Upper lobe of left lung (tissue), 6 donors: ENCODE measurements around the gene FLAD1. TPM values are rescaled to one million over a fixed set of nuclear protein-coding genes. Genes with fewer than 3 reads are reported as not detected.

Source experiments
- ATAC-seq, 2 donors: fragments of 200-7000 bp; cut with Tn5 transposase; one replicate each; pipeline ENCODE4 v1.9.1; 2022; ENCODE audit warnings: mild to moderate bottlenecking in 2 of 2, moderate library complexity in 2 of 2; ENCODE audit not compliant: low FRiP score in 2 of 2
- DNase-seq, 2 donors: peaks; one replicate each; pipeline ENCODE4 v3.0.0-alpha.2; 2019 to 2020
- H3K27ac ChIP-seq, 4 donors: fragments of 200-600 bp; sonication (generic); one replicate each; pipeline ENCODE4 v1.5.1; 2016 to 2019
- H3K27me3 ChIP-seq, 4 donors: fragments of 200-600 bp; sonication (generic); one replicate each; pipeline ENCODE4 v1.5.1; 2017 to 2019
- H3K36me3 ChIP-seq, 4 donors: fragments of 200-600 bp; sonication (generic); one replicate each; pipeline ENCODE4 v1.5.1; 2016 to 2019
- H3K4me1 ChIP-seq, 4 donors: fragments of 200-600 bp; sonication (generic); one replicate each; pipeline ENCODE4 v1.5.1; 2018 to 2019
- H3K4me3 ChIP-seq, 4 donors: fragments of 200-600 bp; sonication (generic); one replicate each; pipeline ENCODE4 v1.5.1; 2017 to 2019; ENCODE audit warnings: mild to moderate bottlenecking in 2 of 4, moderate library complexity in 1 of 4
- H3K9me3 ChIP-seq, 4 donors: fragments of 200-600 bp; sonication (generic); one replicate each; pipeline ENCODE4 v1.5.1; 2018 to 2019
- CTCF ChIP-seq, 6 experiments: fragments of 450-650 bp in 4 of 6; fragments of 200-600 bp in 2 of 6; sonication (generic) in 2 of 6; IDR thresholded peaks; one replicate each; pipeline ENCODE4 v1.5.1; 2016 to 2019; ENCODE audit warnings: antibody characterized with exemption in 6 of 6
- EP300 ChIP-seq, 4 donors: sonication (generic); formaldehyde crosslinking; IDR thresholded peaks; one replicate each; pipeline ENCODE4 v1.5.1; 2017; ENCODE audit warnings: antibody characterized with exemption in 4 of 4, control low read depth in 2 of 4
- POLR2A ChIP-seq, 4 donors: fragments of 450-650 bp; IDR thresholded peaks; one replicate each; pipeline ENCODE4 v1.5.1; 2016 to 2017; ENCODE audit warnings: antibody characterized with exemption in 4 of 4, mild to moderate bottlenecking in 2 of 4
- POLR2AphosphoS5 ChIP-seq, 2 donors: sonication (generic); formaldehyde crosslinking; IDR thresholded peaks; one replicate each; pipeline ENCODE4 v1.5.1; 2017; ENCODE audit warnings: antibody characterized with exemption in 2 of 2
- WGBS, 2 donors: methylation state at CpG; one replicate each; pipeline ENCODE4 v1.1.5; 2017 to 2018; 5-methylcytosine and 5-hydroxymethylcytosine counted together
- total RNA-seq, 6 donors: library from RNA; depleted of rRNA in 4 of 6; stranded (reverse); fragments of >200 nt in 4 of 6; gene quantifications; one replicate each; pipeline versions ENCODE4 v1.1.0 to v1.2.1, GENCODE V29; 2016 to 2021
- donor health status: DM: no; HTN: no; CAD: no; lungs with moderate emphysema.
- donor health status: DM: no; HTN: yes; CAD: no; lungs with severe emphysema.

Gene FLAD1
- total RNA-seq, 6 donors from 2014 or later: 15.6 to 62.9 (median 29.8) TPM

- H3K4me1 ChIP-seq: peaks cover 51 to 71% (median 65%) of the 10 kb centered on the region in 4 donors
- no peaks in the 10 kb centered on the region for H3K27me3 ChIP-seq
- H3K4me3 ChIP-seq: peak overlapping the region; percentile 90 to 94 (median 94)
- DNase-seq (no peak), ATAC-seq (no peak)
- TF ChIP-seq EP300 (IDR thresholded peaks at IDR 0.05) (no peak), POLR2AphosphoS5 (IDR thresholded peaks at IDR 0.05) (no peak), POLR2A (IDR thresholded peaks at IDR 0.05) (no peak), CTCF (IDR thresholded peaks at IDR 0.05) (no peak)
- no peaks in the 10 kb centered on the region for H3K36me3 ChIP-seq
- no peaks in the 10 kb centered on the region for H3K9me3 ChIP-seq
- peak overlapping the region; percentile 93 to 100 (median 96) for H3K27ac ChIP-seq
- WGBS, 2 donors: 28 to 39% methylated on average over 5 of the region's 5 CpGs
Observed at GRCh38 chr1:155004352-155005075, 21.4 kb downstream of the FLAD1 start.

DNA sequence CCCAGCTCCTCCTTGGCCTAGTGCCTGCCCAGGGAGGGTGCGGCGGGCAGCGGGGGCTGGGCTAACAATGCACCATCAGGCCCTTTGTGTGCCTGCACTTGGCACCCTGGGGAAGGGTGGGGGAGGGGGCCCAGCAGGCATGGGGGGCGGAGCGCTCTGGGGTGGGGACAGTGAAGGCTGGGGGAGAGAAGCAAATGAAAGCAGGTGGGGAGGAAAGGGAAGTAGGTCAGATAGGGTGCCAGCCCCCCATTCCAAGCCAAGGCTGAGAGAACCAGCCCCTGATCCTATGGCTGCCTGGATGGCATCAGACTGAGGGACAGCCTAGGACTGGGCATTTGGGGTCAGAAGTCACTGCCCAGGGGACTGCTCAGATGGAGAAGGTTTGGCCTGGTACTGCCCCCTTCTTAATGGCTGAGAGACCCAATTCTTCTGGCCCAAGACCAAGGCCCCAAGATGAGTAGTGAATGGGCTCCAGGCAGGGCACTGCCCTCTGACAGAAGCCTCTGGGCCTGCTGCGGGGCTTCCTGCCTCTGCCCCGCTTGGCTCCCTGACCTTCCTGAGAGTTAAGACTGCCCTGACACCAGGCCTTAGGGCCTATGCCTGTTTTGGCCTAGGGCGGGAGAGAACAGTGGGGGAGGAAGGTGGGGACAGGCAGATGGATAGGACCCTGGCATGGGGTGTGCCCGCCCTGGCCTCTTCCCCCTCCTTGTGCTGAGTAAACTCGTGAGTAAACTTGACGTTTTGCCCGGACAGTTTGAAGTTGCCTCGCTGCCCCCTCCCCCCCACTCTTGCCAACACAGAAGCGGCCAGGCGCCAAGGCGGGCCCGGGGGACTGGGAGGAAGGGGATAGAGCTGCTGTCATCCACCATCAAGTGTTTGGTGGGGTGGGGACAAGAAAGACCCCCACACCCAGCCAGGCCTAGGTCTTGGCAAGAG, 22.2 kb downstream of the FLAD1 start:
- DNase-seq: peak; percentile 85 to 93
- Histone ChIP-seq H3K36me3 (no peaks in the 10 kb centered on the region), H3K9me3 (no peaks in the 10 kb centered on the region), H3K27ac (peak overlapping the region; percentile 93 to 100 (median 96)), H3K4me3 (peak overlapping the region in 3 of 4 donors; percentile 90 to 94 (median 94)), H3K27me3 (no peaks in the 10 kb centered on the region), H3K4me1 (peaks cover 46 to 70% (median 65%) of the 10 kb centered on the region in 4 donors)
- TF ChIP-seq CTCF (IDR thresholded peaks at IDR 0.05) (no peak), EP300 (IDR thresholded peaks at IDR 0.05) (peak in 1 of 4 donors; percentile 11), POLR2A (IDR thresholded peaks at IDR 0.05) (peak in 1 of 4 donors; percentile 59), POLR2AphosphoS5 (IDR thresholded peaks at IDR 0.05) (peak; percentile 13 to 33)
- peak in 1 of 2 donors; percentile 1 for ATAC-seq
- WGBS, 2 donors: 22 to 32% methylated on average over 10 to 14 of the region's 17 CpGs

- no peak for ATAC-seq
- no peaks in the 10 kb centered on the region for H3K9me3 ChIP-seq
- H3K36me3 ChIP-seq: peaks cover 0 to 8% (median 4%) of the 10 kb centered on the region in 4 donors
- no peaks in the 10 kb centered on the region for H3K27me3 ChIP-seq
- peak overlapping the region in 1 of 4 donors; percentile 94 for H3K4me3 ChIP-seq
- peaks cover 59 to 79% (median 77%) of the 10 kb centered on the region in 4 donors for H3K4me1 ChIP-seq
- peak overlapping the region; percentile 93 to 100 (median 96) for H3K27ac ChIP-seq
- TF ChIP-seq POLR2A (IDR thresholded peaks at IDR 0.05) (no peak), EP300 (IDR thresholded peaks at IDR 0.05) (no peak), CTCF (IDR thresholded peaks at IDR 0.05) (no peak), POLR2AphosphoS5 (IDR thresholded peaks at IDR 0.05) (no peak)
- WGBS, 2 donors: 11 to 17% methylated on average over 2 of the region's 2 CpGs
- peak in 1 of 2 donors; percentile 66 for DNase-seq
Observed at GRCh38 chr1:155006601-155007101, 23.5 kb downstream of the FLAD1 start.

GRCh38 chr1:155007251-155007828, 24.2 kb downstream of the FLAD1 start:
- no peak for ATAC-seq
- WGBS, 2 donors: 55 to 64% methylated on average over 4 to 6 of the region's 6 CpGs
- H3K27me3 ChIP-seq: no peaks in the 10 kb centered on the region
- H3K4me3 ChIP-seq: peak overlapping the region in 2 of 4 donors; percentile 44 to 49
- H3K4me1 ChIP-seq: peaks cover 66 to 86% (median 84%) of the 10 kb centered on the region in 4 donors
- peaks cover 0 to 8% (median 4%) of the 10 kb centered on the region in 4 donors for H3K36me3 ChIP-seq
- H3K27ac ChIP-seq: peak overlapping the region; percentile 93 to 100 (median 96)
- no peak for TF ChIP-seq CTCF (IDR thresholded peaks at IDR 0.05)
- TF ChIP-seq POLR2AphosphoS5 (IDR thresholded peaks at IDR 0.05): no peak
- no peak for TF ChIP-seq EP300 (IDR thresholded peaks at IDR 0.05)
- no peak for TF ChIP-seq POLR2A (IDR thresholded peaks at IDR 0.05)
- DNase-seq: no peak
- no peaks in the 10 kb centered on the region for H3K9me3 ChIP-seq
